GM18502 (cell line): Measurements from ENCODE around the gene COTL1.
A peak's percentile ranks its signal among the peaks of the same experiment; 100 is the strongest.

Experiments used
- ATAC-seq: cut with Tn5 transposase; IDR thresholded peaks from one replicate; pipeline ENCODE4 v1.9.1; 2021; ENCODE audit warnings: mild to moderate bottlenecking; ENCODE audit not compliant: unreplicated experiment, poor library complexity

COTL1 gene

GRCh38 chr16:84614968-84615813 is 2.7 kb downstream of the COTL1 start:
- no peak for ATAC-seq

- no peak for ATAC-seq
These were observed 3.3 kb downstream of the COTL1 start for GRCh38 chr16:84614623-84614967.

- ATAC-seq: no peak
These were observed 3.8 kb downstream of the COTL1 start for GRCh38 chr16:84614073-84614459.

- ATAC-seq: no peak
These were observed 4.3 kb downstream of the COTL1 start for GRCh38 chr16:84613408-84614072.

- no peak for ATAC-seq
These were observed 5.2 kb downstream of the COTL1 start for GRCh38 chr16:84612686-84613085.

GRCh38 chr16:84611041-84611440 is 6.8 kb downstream of the COTL1 start:
- no peak for ATAC-seq

- no peak for ATAC-seq
These were observed 7.5 kb downstream of the COTL1 start for GRCh38 chr16:84610376-84610775.

GRCh38 chr16:84609563-84610177 is 8.2 kb downstream of the COTL1 start:
- ATAC-seq: no peak

- ATAC-seq: peak; percentile 16
These were observed 9.6 kb downstream of the COTL1 start for GRCh38 chr16:84608282-84608681.

- ATAC-seq: peak; percentile 60
These were observed 10.2 kb downstream of the COTL1 start for GRCh38 chr16:84607694-84608093.

GRCh38 chr16:84607061-84607460 is 10.8 kb downstream of the COTL1 start:
- no peak for ATAC-seq

- ATAC-seq: no peak
These were observed 11.6 kb downstream of the COTL1 start for GRCh38 chr16:84606081-84606875.

GRCh38 chr16:84605339-84605848 is 12.5 kb downstream of the COTL1 start:
- ATAC-seq: no peak

- ATAC-seq: no peak
These were observed 13.3 kb downstream of the COTL1 start for GRCh38 chr16:84604477-84605013.

- ATAC-seq: no peak
These were observed 13.9 kb downstream of the COTL1 start for GRCh38 chr16:84603940-84604339.

GRCh38 chr16:84603140-84603816 is 14.6 kb downstream of the COTL1 start:
- no peak for ATAC-seq

- peak; percentile 67 for ATAC-seq
These were observed 17.3 kb downstream of the COTL1 start for GRCh38 chr16:84600343-84601229.

GRCh38 chr16:84599521-84600202 is 18.2 kb downstream of the COTL1 start:
- ATAC-seq: no peak
